HEK293 (cell line): Measurements from ENCODE around the gene CECR2.

Source experiments
- CTCF ChIA-PET: fragments of 350-600 bp; formaldehyde crosslinking; extraction: SDS; loops from one replicate; lab custom pipeline; 2021; ENCODE audit warnings: antibody characterized with exemption; lab: Yijun Ruan, JAX
- POLR2A ChIA-PET: fragments of 300-600 bp; formaldehyde crosslinking; extraction: SDS; loops from one replicate; lab custom pipeline; 2020; ENCODE audit warnings: antibody characterized with exemption, inconsistent platforms; lab: Yijun Ruan, JAX
- H3K27ac ChIP-seq: fragments of 200-500 bp; sonication (Bioruptor generic); 2 replicates; pipeline ENCODE4 v1.5.1; 2014; ENCODE audit warnings: low read depth, low read length, control low read depth, inconsistent platforms; ENCODE audit errors: extremely low read depth
- H3K36me3 ChIP-seq, 2 experiments: fragments of 200-500 bp in 1 of 2; sonication (Bioruptor generic) in 1 of 2; 1 replicate in 1 of 2; 2 replicates in 1 of 2; pipeline ENCODE4 v1.5.1; 2014 to 2017; ENCODE audit warnings: inconsistent platforms in 2 of 2, low read length in 2 of 2; ENCODE audit not compliant: control insufficient read depth in 2 of 2, insufficient read depth in 1 of 2
- H3K4me1 ChIP-seq: fragments of 200-500 bp; sonication (Bioruptor generic); 2 replicates; pipeline ENCODE4 v1.5.1; 2014; ENCODE audit warnings: mild to moderate bottlenecking, low read length, inconsistent platforms; ENCODE audit not compliant: control insufficient read depth, insufficient read depth
- H3K4me3 ChIP-seq: 2 replicates; pipeline ENCODE4 v1.5.1; 2011; ENCODE audit warnings: low read depth, mild to moderate bottlenecking, control low read depth, low read length, moderate library complexity
- H3K9me3 ChIP-seq: fragments of 200-500 bp; sonication (Bioruptor generic); 2 replicates; pipeline ENCODE4 v1.5.1; 2014; ENCODE audit warnings: low read depth, low read length, inconsistent platforms; ENCODE audit not compliant: control insufficient read depth, insufficient read depth
- ATF2 ChIP-seq: fragments of 450-650 bp; formaldehyde crosslinking; IDR thresholded peaks from 2 replicates; pipeline ENCODE4 v1.5.1; 2016; ENCODE audit warnings: missing biosample characterization, missing genetic modification characterization, low read depth
- BCL11A ChIP-seq: fragments of 450-650 bp; formaldehyde crosslinking; IDR thresholded peaks from 2 replicates; pipeline ENCODE4 v1.5.1; 2016; ENCODE audit warnings: low read depth, missing biosample characterization, missing genetic modification characterization
- OVOL3 ChIP-seq: fragments of 450-650 bp; formaldehyde crosslinking; IDR thresholded peaks from 2 replicates; pipeline ENCODE4 v1.5.1; 2016; ENCODE audit warnings: missing biosample characterization, missing genetic modification characterization
- PRDM10 ChIP-seq: fragments of 450-650 bp; formaldehyde crosslinking; IDR thresholded peaks from 2 replicates; pipeline ENCODE4 v1.5.1; 2016; ENCODE audit warnings: missing biosample characterization, missing genetic modification characterization
- ZBTB17 ChIP-seq: fragments of 450-650 bp; formaldehyde crosslinking; IDR thresholded peaks from 2 replicates; pipeline ENCODE4 v1.5.1; 2016; ENCODE audit warnings: missing biosample characterization, missing genetic modification characterization
- ZBTB48 ChIP-seq: fragments of 450-650 bp; formaldehyde crosslinking; IDR thresholded peaks from 2 replicates; pipeline ENCODE4 v1.5.1; 2016; ENCODE audit warnings: missing biosample characterization, missing genetic modification characterization
- ZBTB7A ChIP-seq: fragments of 450-650 bp; formaldehyde crosslinking; IDR thresholded peaks from 2 replicates; pipeline ENCODE4 v1.5.1; 2016; ENCODE audit warnings: low read depth, missing biosample characterization, missing genetic modification characterization
- ZNF146 ChIP-seq: fragments of 450-650 bp; formaldehyde crosslinking; IDR thresholded peaks from 2 replicates; pipeline ENCODE4 v1.5.1; 2016; ENCODE audit warnings: missing biosample characterization, missing genetic modification characterization
- ZNF350 ChIP-seq: fragments of 450-650 bp; formaldehyde crosslinking; IDR thresholded peaks from 2 replicates; pipeline ENCODE4 v1.5.0; 2017; ENCODE audit warnings: missing biosample characterization, mild to moderate bottlenecking, missing genetic modification characterization
- ZNF362 ChIP-seq: fragments of 450-650 bp; formaldehyde crosslinking; IDR thresholded peaks from 2 replicates; pipeline ENCODE4 v1.5.1; 2016; ENCODE audit warnings: missing biosample characterization, missing genetic modification characterization
- ZNF394 ChIP-seq: fragments of 450-650 bp; formaldehyde crosslinking; IDR thresholded peaks from 2 replicates; pipeline ENCODE4 v1.5.1; 2016; ENCODE audit warnings: missing biosample characterization, missing genetic modification characterization, mild to moderate bottlenecking, moderate library complexity, borderline replicate concordance
- ZNF48 ChIP-seq: fragments of 450-650 bp; formaldehyde crosslinking; IDR thresholded peaks from 2 replicates; pipeline ENCODE4 v1.5.1; 2016; ENCODE audit warnings: missing biosample characterization, missing genetic modification characterization
- ZNF513 ChIP-seq: fragments of 450-650 bp; IDR thresholded peaks from 2 replicates; pipeline ENCODE4 v1.5.1; 2018; ENCODE audit warnings: missing biosample characterization, missing genetic modification characterization
- ZNF555 ChIP-seq: fragments of 450-650 bp; formaldehyde crosslinking; conservative IDR thresholded peaks from 2 replicates; pipeline ENCODE4 v1.5.1; 2017; ENCODE audit warnings: missing biosample characterization, mild to moderate bottlenecking, missing genetic modification characterization, inconsistent platforms
- ZNF561 ChIP-seq: fragments of 450-650 bp; IDR thresholded peaks from 2 replicates; pipeline ENCODE4 v1.5.1; 2018; ENCODE audit warnings: missing biosample characterization, missing genetic modification characterization, borderline replicate concordance
- ZNF629 ChIP-seq: fragments of 450-650 bp; formaldehyde crosslinking; IDR thresholded peaks from 2 replicates; pipeline ENCODE4 v1.5.1; 2017; ENCODE audit warnings: missing biosample characterization, missing genetic modification characterization
- ZNF664 ChIP-seq: fragments of 450-650 bp; formaldehyde crosslinking; IDR thresholded peaks from 2 replicates; pipeline ENCODE4 v1.5.1; 2016; ENCODE audit warnings: missing biosample characterization, missing genetic modification characterization
- ZNF791 ChIP-seq: fragments of 450-650 bp; formaldehyde crosslinking; IDR thresholded peaks from 2 replicates; pipeline ENCODE4 v1.5.1; 2016; ENCODE audit warnings: missing biosample characterization, missing genetic modification characterization

The CECR2 gene

GRCh38 chr22:17418890-17419324 lies 49.6 kb downstream of the CECR2 start:
- TF ChIP-seq ZNF561 (tag by site-specific recombination) (no peak), ZNF362 (tag by site-specific recombination) (no peak), ZBTB7A (tag by site-specific recombination) (no peak), ZNF791 (tag by site-specific recombination) (no peak), BCL11A (tag by site-specific recombination) (no peak), ZNF146 (tag by site-specific recombination) (no peak), ZNF394 (no peak), ZNF350 (tag by site-specific recombination) (no peak)
- TF ChIP-seq, all 188 proteins: peak for 0
- Histone ChIP-seq H3K36me3 (no peaks in the 10 kb centered on the region), H3K4me1 (peaks cover 3% of the 10 kb centered on the region), H3K4me3 (no peak overlapping the region), H3K9me3 (no peaks in the 10 kb centered on the region), H3K27ac (no peak overlapping the region)
- ChIA-PET POLR2A (interaction anchor here (1.3 kb wide), 1 partner anchor 12 kb away, joined by 3 read pairs; no protein-coding TSS in a partner anchor), CTCF (interaction anchor here (0.6 to 0.9 kb wide), 2 partner anchors 33 to 188 kb away, joined by 3 read pairs; no protein-coding TSS in a partner anchor)

GRCh38 chr22:17419348-17419747 lies 50.1 kb downstream of the CECR2 start:
- Histone ChIP-seq H3K36me3 (no peaks in the 10 kb centered on the region), H3K27ac (no peak overlapping the region), H3K9me3 (no peaks in the 10 kb centered on the region), H3K4me1 (peaks cover 3% of the 10 kb centered on the region), H3K4me3 (no peak overlapping the region)
- CTCF ChIA-PET: interaction anchor here (0.6 to 1.1 kb wide), 3 partner anchors 26 to 189 kb away, joined by 3 to 4 read pairs (median 3); no protein-coding TSS in a partner anchor
- TF ChIP-seq ZNF513 (tag by site-specific recombination) (peak; percentile 98), ZNF664 (tag by site-specific recombination) (no peak)
- POLR2A ChIA-PET: no interaction called here

- H3K4me3 ChIP-seq: no peak overlapping the region
- POLR2A ChIA-PET: no interaction called here
- TF ChIP-seq OVOL3 (no peak), ZBTB17 (tag by site-specific recombination) (peak; percentile 13; the same call in 1 of the 2 replicates), ZNF555 (no peak), ZBTB48 (tag by site-specific recombination) (no peak)
- no peaks in the 10 kb centered on the region for H3K36me3 ChIP-seq
- H3K4me1 ChIP-seq: no peaks in the 10 kb centered on the region; the same call in 1 of the 2 replicates
- CTCF ChIA-PET: interaction anchor here (1.6 kb wide), 1 partner anchor 9 kb away, joined by 5 read pairs; no protein-coding TSS in a partner anchor
- no peak overlapping the region for H3K27ac ChIP-seq
- no peaks in the 10 kb centered on the region for H3K9me3 ChIP-seq
These were observed 53.6 kb downstream of the CECR2 start for GRCh38 chr22:17422736-17423343.

- peak; percentile 75 for TF ChIP-seq ATF2
- TF ChIP-seq ZNF629 (tag by site-specific recombination): peak; percentile 50; the same call in 1 of the 2 replicates
- 0 out of 2 replicates have a peak, but pooled peaks have one; percentile 4 for TF ChIP-seq PRDM10 (tag by site-specific recombination)
- TF ChIP-seq ZNF48 (tag by site-specific recombination): no peak
- H3K36me3 ChIP-seq: no peaks in the 10 kb centered on the region
- CTCF ChIA-PET: interaction anchor here (0.6 to 0.8 kb wide), 4 partner anchors 170 to 318 kb away, joined by 3 to 5 read pairs (median 4); no protein-coding TSS in a partner anchor
- no peaks in the 10 kb centered on the region; the same call in 1 of the 2 replicates for H3K4me1 ChIP-seq
- no peak overlapping the region for H3K4me3 ChIP-seq
- POLR2A ChIA-PET: no interaction called here
- no peak overlapping the region for H3K27ac ChIP-seq
- H3K9me3 ChIP-seq: no peaks in the 10 kb centered on the region
These were observed 54.4 kb downstream of the CECR2 start for GRCh38 chr22:17423616-17424015.
